GM23338 (cell line): Measurements from ENCODE around the gene DNAJC16. TPM values are rescaled to one million over a fixed set of nuclear protein-coding genes. Genes with fewer than 3 reads are reported as not detected.

Source experiments
- ATAC-seq: fragments of 200-7000 bp; cut with Tn5 transposase; 3 replicates; pipeline ENCODE4 v1.9.1; 2020
- DNase-seq: peaks from one replicate; pipeline ENCODE4 v3.0.0-alpha.2; 2015; ENCODE audit warnings: low spot score
- H2AFZ ChIP-seq: fragments of 200-600 bp; sonication (generic); 2 replicates; pipeline ENCODE4 v1.8.0; 2016; ENCODE audit warnings: antibody characterized with exemption, mild to moderate bottlenecking, moderate library complexity
- H3F3A ChIP-seq: fragments of 200-600 bp; sonication (generic); replicated peaks from 2 replicates; pipeline ENCODE4 v1.8.0; 2017; ENCODE audit warnings: antibody characterized with exemption, mixed run types, low read depth
- H3K27ac ChIP-seq: fragments of 200-600 bp; sonication (generic); 2 replicates; pipeline ENCODE4 v1.6.1; 2016; ENCODE audit warnings: low read depth
- H3K27me3 ChIP-seq: fragments of 200-600 bp; sonication (generic); 2 replicates; pipeline ENCODE4 v1.8.0; 2016; ENCODE audit warnings: mild to moderate bottlenecking, mixed run types, moderate library complexity; ENCODE audit not compliant: insufficient read depth
- H3K36me3 ChIP-seq: fragments of 200-600 bp; sonication (generic); 2 replicates; pipeline ENCODE4 v1.8.0; 2016; ENCODE audit warnings: mild to moderate bottlenecking; ENCODE audit not compliant: insufficient read depth
- H3K4me1 ChIP-seq: fragments of 200-600 bp; sonication (generic); 2 replicates; pipeline ENCODE4 v1.8.0; 2016; ENCODE audit warnings: mild to moderate bottlenecking, moderate library complexity; ENCODE audit not compliant: insufficient read depth
- H3K4me2 ChIP-seq: fragments of 200-600 bp; sonication (generic); 2 replicates; pipeline ENCODE4 v1.7.1; 2017; ENCODE audit warnings: mixed run types
- H3K4me3 ChIP-seq: fragments of 200-600 bp; sonication (generic); 2 replicates; pipeline ENCODE4 v1.6.1; 2016; ENCODE audit warnings: mixed run types
- H3K79me2 ChIP-seq: fragments of 200-600 bp; sonication (generic); replicated peaks from 2 replicates; pipeline ENCODE4 v1.8.0; 2017; ENCODE audit warnings: mild to moderate bottlenecking; ENCODE audit not compliant: insufficient read depth
- H3K9me2 ChIP-seq: fragments of 200-600 bp; sonication (generic); 2 replicates; pipeline ENCODE4 v1.8.0; 2017; ENCODE audit not compliant: insufficient read depth
- H4K20me1 ChIP-seq: fragments of 200-600 bp; sonication (generic); replicated peaks from 2 replicates; pipeline ENCODE4 v1.8.0; 2017; ENCODE audit warnings: mild to moderate bottlenecking; ENCODE audit not compliant: insufficient read depth
- H3K27ac Mint-ChIP-seq: 2 replicates; pipeline ENCODE4 v1.8.0; 2020; ENCODE audit warnings: inconsistent platforms, mild to moderate bottlenecking, moderate library complexity, mixed read lengths
- H3K27me3 Mint-ChIP-seq: 3 replicates; pipeline ENCODE4 v1.8.0; 2022; ENCODE audit warnings: low read depth, mild to moderate bottlenecking, moderate library complexity, mixed read lengths, inconsistent platforms; ENCODE audit not compliant: insufficient read depth, poor library complexity
- H3K36me3 Mint-ChIP-seq: 3 replicates; pipeline ENCODE4 v1.8.0; 2021; ENCODE audit warnings: low read depth, mild to moderate bottlenecking, inconsistent platforms, moderate library complexity, mixed read lengths
- H3K4me1 Mint-ChIP-seq: 3 replicates; pipeline ENCODE4 v1.8.0; 2020; ENCODE audit warnings: mild to moderate bottlenecking, inconsistent platforms, mixed read lengths
- H3K4me3 Mint-ChIP-seq: 3 replicates; pipeline ENCODE4 v1.8.0; 2021; ENCODE audit warnings: moderate library complexity, mild to moderate bottlenecking, inconsistent platforms, mixed read lengths
- H3K9me3 Mint-ChIP-seq: 3 replicates; pipeline ENCODE4 v1.8.0; 2020; ENCODE audit warnings: moderate library complexity, mild to moderate bottlenecking, inconsistent platforms, mixed read lengths
- CTCF ChIP-seq, 2 experiments: fragments of 200-600 bp in 1 of 2; sonication (generic) in 1 of 2; conservative IDR thresholded peaks; 2 replicates each; pipeline versions ENCODE4 v1.5.1 to v1.6.1; 2016 to 2017; ENCODE audit warnings: antibody characterized with exemption in 2 of 2, low read depth in 2 of 2, mild to moderate bottlenecking in 2 of 2, moderate library complexity in 1 of 2
- ETS1 ChIP-seq: IDR thresholded peaks from 2 replicates; pipeline ENCODE4 v1.6.1; 2016; ENCODE audit warnings: antibody characterized with exemption
- EZH2 ChIP-seq: fragments of 200-600 bp; sonication (generic); IDR thresholded peaks from one replicate; pipeline ENCODE4 v1.8.0; 2017; ENCODE audit warnings: antibody characterized with exemption, mild to moderate bottlenecking, low read depth; ENCODE audit not compliant: unreplicated experiment
- EZH2phosphoT487 ChIP-seq: fragments of 200-600 bp; sonication (generic); IDR thresholded peaks from one replicate; pipeline ENCODE4 v1.8.1; 2018; ENCODE audit warnings: antibody characterized with exemption; ENCODE audit not compliant: unreplicated experiment
- JUNB ChIP-seq: IDR thresholded peaks from one replicate; pipeline ENCODE4 v1.6.1; 2016; ENCODE audit warnings: antibody characterized with exemption; ENCODE audit not compliant: unreplicated experiment
- NANOG ChIP-seq: IDR thresholded peaks from 2 replicates; pipeline ENCODE4 v1.6.1; 2016; ENCODE audit warnings: antibody characterized with exemption, borderline replicate concordance
- POLR2AphosphoS5 ChIP-seq: IDR thresholded peaks from 2 replicates; pipeline ENCODE4 v1.6.1; 2016; ENCODE audit warnings: antibody characterized with exemption, low read depth
- REST ChIP-seq: IDR thresholded peaks from one replicate; pipeline ENCODE4 v1.6.1; 2018; ENCODE audit warnings: antibody characterized with exemption; ENCODE audit not compliant: unreplicated experiment
- STAT1 ChIP-seq: IDR thresholded peaks from one replicate; pipeline ENCODE4 v1.6.1; 2016; ENCODE audit warnings: antibody characterized with exemption; ENCODE audit not compliant: unreplicated experiment
- ZNF114 ChIP-seq: fragments of 250-450 bp; sonication (Bioruptor Pico); IDR thresholded peaks from 2 replicates; pipeline ENCODE4 v1.5.0; 2020; ENCODE audit warnings: mild to moderate bottlenecking, moderate library complexity
- ZNF331 ChIP-seq: fragments of 250-450 bp; sonication (Bioruptor Pico); IDR thresholded peaks from 2 replicates; pipeline ENCODE4 v1.5.0; 2020; ENCODE audit warnings: low read depth, mild to moderate bottlenecking, moderate library complexity
- ZNF462 ChIP-seq: fragments of 250-450 bp; sonication (Bioruptor Pico); IDR thresholded peaks from 2 replicates; pipeline ENCODE4 v1.5.0; 2020; ENCODE audit warnings: mild to moderate bottlenecking, moderate library complexity
- polyA plus RNA-seq: library from polyadenylated mRNA; unstranded; fragments of >200 nt; fragmentation: Nextera tagmentation; extraction: Ambion mirVana; gene quantifications from 2 replicates; pipeline ENCODE4 v1.2.1, GENCODE V29; 2016
- total RNA-seq: library from RNA; depleted of rRNA; stranded (reverse); fragments of >200 nt; shearing (Covaris generic); gene quantifications from 2 replicates; pipeline ENCODE4 v1.2.3, GENCODE V29; 2014

Gene DNAJC16
- total and polyA plus RNA-seq, 2 experiments from 2014 or later = 6.3 to 18.0 TPM

GRCh38 chr1:15557008-15557407 lies 30.4 kb downstream of the DNAJC16 start:
- Histone ChIP-seq H3F3A (no peaks in the 10 kb centered on the region), H3K36me3 (peaks cover 10% of the 10 kb centered on the region; the same call in 1 of the 2 replicates), H3K79me2 (no peaks in the 10 kb centered on the region), H3K4me2 (no peak overlapping the region), H3K27ac (no peak overlapping the region), H3K4me3 (no peak overlapping the region), H4K20me1 (no peaks in the 10 kb centered on the region), H3K9me2 (no peaks in the 10 kb centered on the region), H2AFZ (no peak overlapping the region), H3K4me1 (no peaks in the 10 kb centered on the region), H3K27me3 (no peaks in the 10 kb centered on the region)
- no peak overlapping the region for H3K4me3 Mint-ChIP-seq
- no peaks in the 10 kb centered on the region for H3K9me3 Mint-ChIP-seq
- TF ChIP-seq REST (no peak), JUNB (no peak), STAT1 (no peak), EZH2 (no peak), CTCF (conservative IDR thresholded peaks at IDR 0.05; ENCODE audit: low read depth in 2 of 2) (no peak), ZNF462 (CRISPR knock-in tag) (no peak), ZNF114 (CRISPR knock-in tag) (no peak), POLR2AphosphoS5 (no peak), EZH2phosphoT487 (no peak), ZNF331 (CRISPR knock-in tag) (no peak), NANOG (no peak), ETS1 (no peak)
- peaks cover 16% of the 10 kb centered on the region for H3K36me3 Mint-ChIP-seq
- H3K4me1 Mint-ChIP-seq = no peaks in the 10 kb centered on the region
- H3K27ac Mint-ChIP-seq = no peak overlapping the region
- ATAC-seq (no peak), DNase-seq (no peak)
- no peaks in the 10 kb centered on the region for H3K27me3 Mint-ChIP-seq
